ENCODE data around the gene RNF212B.

- TF ChIP-seq CTCF (tag by site-specific recombination; IDR thresholded peaks at IDR 0.05) (no peak), YY1 (tag by site-specific recombination; IDR thresholded peaks at IDR 0.05) (no peak), ZNF624 (tag by site-specific recombination; IDR thresholded peaks at IDR 0.05) (no peak), ZNF843 (tag by site-specific recombination; IDR thresholded peaks at IDR 0.05) (no peak), ZFP69B (tag by site-specific recombination; IDR thresholded peaks at IDR 0.05) (no peak), KLF7 (tag by site-specific recombination; IDR thresholded peaks at IDR 0.05; ENCODE audit: borderline replicate concordance) (no peak), ZNF549 (tag by site-specific recombination; IDR thresholded peaks at IDR 0.05) (no peak), ZNF350 (tag by site-specific recombination; IDR thresholded peaks at IDR 0.05) (no peak), ZNF747 (tag by site-specific recombination; IDR thresholded peaks at IDR 0.05) (no peak), ZBTB1 (tag by site-specific recombination; IDR thresholded peaks at IDR 0.05) (no peak), ZNF423 (tag by site-specific recombination; IDR thresholded peaks at IDR 0.05) (no peak), ATF2 (tag by site-specific recombination; IDR thresholded peaks at IDR 0.05; ENCODE audit: low read depth) (no peak)
- TF ChIP-seq, protein P1, sequence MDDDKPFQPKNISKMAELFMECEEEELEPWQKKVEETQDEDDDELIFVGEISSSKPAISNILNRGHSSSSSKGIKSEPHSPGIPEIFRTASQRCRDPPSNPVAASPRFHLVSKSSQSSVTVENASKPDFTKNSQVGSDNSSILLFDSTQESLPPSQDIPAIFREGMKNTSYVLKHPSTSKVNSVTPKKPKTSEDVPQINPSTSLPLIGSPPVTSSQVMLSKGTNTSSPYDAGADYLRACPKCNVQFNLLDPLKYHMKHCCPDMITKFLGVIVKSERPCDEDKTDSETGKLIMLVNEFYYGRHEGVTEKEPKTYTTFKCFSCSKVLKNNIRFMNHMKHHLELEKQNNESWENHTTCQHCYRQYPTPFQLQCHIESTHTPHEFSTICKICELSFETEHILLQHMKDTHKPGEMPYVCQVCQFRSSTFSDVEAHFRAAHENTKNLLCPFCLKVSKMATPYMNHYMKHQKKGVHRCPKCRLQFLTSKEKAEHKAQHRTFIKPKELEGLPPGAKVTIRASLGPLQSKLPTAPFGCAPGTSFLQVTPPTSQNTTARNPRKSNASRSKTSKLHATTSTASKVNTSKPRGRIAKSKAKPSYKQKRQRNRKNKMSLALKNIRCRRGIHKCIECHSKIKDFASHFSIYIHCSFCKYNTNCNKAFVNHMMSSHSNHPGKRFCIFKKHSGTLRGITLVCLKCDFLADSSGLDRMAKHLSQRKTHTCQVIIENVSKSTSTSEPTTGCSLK (tag by site-specific recombination; IDR thresholded peaks at IDR 0.05), result no peak
Observed at GRCh38 chr14:23252006-23252405, 14.3 kb downstream of the RNF212B start.

All from HEK293 (cell line).